HG03139 (cell line): ENCODE results near the gene FMO2.

Experiments
- ATAC-seq: cut with Tn5 transposase; IDR thresholded peaks from one replicate; pipeline ENCODE4 v1.9.1; 2021; ENCODE audit not compliant: unreplicated experiment

Gene FMO2, protein sequence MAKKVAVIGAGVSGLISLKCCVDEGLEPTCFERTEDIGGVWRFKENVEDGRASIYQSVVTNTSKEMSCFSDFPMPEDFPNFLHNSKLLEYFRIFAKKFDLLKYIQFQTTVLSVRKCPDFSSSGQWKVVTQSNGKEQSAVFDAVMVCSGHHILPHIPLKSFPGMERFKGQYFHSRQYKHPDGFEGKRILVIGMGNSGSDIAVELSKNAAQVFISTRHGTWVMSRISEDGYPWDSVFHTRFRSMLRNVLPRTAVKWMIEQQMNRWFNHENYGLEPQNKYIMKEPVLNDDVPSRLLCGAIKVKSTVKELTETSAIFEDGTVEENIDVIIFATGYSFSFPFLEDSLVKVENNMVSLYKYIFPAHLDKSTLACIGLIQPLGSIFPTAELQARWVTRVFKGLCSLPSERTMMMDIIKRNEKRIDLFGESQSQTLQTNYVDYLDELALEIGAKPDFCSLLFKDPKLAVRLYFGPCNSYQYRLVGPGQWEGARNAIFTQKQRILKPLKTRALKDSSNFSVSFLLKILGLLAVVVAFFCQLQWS

DNA sequence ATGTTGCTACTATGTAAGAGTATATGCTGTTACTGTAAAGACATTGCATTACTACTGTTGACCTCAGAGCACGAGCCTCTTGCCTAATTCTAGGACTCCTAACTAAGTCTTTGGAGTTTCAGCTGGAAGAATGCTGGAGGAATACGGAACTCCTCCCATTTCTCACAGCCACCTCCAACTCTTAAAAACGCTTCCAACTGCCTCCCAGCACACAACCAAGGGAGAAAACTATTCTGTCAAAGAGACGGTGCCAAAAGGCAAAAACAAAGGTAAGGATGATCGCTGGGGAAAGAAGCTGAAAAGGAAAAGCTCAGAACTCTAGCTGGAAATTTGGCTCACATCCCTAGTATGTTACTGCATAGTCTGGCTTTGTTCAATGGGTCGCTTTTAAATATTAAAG is at the start of gene FMO2:
FMO2 (plus strand) TSS at position 210 of the 400 bp plus-strand sequence. CDS start 414 bp downstream, outside the sequence.
- ATAC-seq: no peak

DNA sequence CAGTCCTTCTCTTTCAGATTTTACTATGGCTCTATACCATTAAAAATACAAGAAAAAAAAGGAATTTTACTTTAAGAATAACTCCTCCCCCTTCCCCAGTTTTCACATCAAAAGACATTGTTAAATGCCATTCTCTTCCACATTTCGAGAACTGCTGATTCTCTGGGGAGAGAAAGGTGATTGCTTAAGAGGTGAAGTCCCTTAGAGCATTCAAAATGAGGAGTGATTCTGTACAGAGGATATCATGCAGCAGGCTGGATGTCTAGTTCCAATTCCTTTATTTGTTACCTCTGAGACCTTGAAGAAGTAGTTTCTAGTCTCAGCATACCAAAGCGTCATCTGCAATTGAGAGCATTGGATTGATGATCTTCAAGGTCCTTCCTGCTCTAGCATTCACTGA is 47.5 kb upstream of the FMO2 start:
- ATAC-seq: no peak

DNA sequence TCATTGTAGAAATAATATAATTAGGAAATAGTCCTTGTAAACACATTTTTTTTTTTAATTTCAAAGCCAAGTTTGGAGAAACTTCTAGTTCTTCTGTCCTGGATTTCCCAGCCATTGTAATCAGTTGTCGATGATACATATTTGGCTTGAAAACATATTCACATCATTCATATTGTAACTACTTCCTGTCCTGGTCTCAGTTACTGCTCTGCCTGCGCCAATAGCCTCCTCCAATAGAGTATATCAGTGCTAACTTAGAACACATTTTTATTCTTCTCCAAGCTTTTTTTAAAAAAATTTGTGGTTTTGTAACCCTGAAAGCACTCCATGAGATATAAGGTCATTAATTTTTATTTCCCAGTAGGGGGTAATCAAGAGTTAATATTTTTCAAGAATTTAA is 46.1 kb upstream of the FMO2 start:
- ATAC-seq: no peak

DNA sequence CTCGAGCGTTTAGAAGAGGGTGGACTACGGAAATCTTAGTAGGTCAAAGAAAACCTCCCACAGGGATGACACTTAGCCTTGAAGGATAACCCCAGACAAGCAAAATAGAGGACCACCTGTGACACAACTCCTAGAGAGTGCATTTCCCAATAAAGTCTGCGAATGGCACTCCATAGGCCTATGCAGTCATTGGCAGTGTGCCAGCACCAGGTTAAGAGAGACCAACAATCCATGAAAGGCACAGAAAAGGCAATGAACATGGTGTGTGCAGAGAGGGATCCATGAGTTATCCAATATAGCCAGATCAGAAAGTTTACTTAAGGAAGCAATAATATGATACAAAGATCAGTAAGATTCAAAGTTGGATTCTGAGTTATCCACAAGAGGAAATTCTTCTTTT is 45.2 kb upstream of the FMO2 start:
- no peak for ATAC-seq

DNA sequence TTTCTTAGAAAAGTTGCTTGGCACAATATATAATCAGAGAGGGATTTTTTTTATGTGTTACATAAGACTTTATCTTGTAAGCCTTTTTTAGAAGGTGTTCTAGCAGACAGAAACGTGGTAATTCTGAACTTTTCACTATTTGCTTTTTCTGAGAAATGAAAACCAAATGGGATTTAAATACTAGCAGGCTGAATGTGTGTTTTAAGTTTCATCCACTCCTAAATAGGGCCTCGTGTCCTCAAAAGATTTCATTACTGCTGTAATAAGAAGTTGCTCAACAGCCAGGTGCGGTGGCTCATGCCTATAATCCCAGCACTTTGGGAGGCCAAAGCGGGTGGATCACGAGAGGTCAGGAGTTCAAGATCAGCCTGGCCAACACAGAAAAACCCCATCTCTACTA is 44.7 kb upstream of the FMO2 start:
- ATAC-seq: no peak

DNA sequence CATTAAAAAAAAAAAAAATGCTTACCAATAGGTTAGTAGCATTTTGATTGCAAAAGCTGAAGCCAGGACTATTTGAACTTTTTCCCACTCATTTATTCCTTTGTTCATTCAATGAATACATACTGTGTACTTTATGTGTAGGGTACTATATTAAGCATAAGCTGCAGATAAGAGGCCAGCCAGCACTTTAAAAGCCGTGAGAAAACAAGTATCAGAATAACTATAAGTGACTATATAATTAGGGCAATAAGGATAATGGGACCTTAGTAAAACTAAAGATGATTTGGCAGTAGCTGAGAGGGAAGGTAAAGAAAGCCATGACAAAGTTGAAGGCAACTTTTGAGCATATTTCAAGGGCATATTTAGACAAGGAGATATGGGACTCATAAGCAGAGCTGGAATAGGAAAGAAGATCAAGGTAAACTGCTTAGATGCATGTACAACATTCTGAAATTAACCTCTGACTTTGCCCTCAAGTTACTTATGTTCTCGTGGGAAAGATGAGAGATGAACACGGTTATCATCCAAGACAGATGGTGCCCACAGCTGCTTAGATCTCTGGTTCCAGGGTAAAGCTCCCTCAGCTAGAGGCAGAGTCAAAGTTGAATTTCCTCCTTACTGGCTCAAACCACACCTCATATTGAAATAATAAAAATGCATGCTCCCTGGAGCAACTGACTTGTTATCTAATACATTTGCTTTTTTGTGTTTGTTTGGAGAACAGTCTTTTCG is 44.0 kb upstream of the FMO2 start:
- ATAC-seq: no peak

DNA sequence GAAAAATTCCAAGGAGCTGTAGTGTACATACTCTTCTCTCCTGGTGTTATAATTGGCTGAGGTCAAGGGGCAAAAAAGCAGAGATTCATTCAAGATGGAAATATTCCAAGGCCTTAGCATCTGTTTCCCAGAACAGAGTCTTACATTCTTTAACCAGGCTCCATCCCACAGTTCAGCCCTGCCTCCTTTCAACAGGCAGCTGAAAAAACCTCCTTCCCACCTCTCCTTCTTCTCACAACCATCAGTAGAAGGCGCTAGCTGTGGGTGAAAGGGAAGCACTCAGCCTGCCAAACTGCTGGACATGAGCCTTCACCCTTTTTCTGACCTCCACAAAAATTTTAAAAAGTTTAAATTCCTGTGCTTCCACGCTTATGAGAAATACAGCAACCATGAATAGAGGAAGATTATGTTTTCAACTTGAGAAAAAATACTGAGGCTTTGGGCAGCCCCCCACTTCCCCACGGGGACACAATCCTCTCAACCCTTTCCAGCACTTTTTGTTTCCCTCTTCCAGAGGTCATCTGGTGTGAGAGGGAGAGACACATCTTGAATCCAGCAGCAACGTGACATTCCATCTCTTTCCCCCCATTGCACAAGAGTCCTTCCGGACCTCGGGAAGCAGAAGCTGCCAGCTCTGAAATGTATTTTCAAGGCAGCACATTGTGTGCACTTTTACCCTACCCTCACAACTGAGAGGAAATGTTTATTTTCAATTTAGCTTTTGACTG is 43.2 kb upstream of the FMO2 start:
- no peak for ATAC-seq

DNA sequence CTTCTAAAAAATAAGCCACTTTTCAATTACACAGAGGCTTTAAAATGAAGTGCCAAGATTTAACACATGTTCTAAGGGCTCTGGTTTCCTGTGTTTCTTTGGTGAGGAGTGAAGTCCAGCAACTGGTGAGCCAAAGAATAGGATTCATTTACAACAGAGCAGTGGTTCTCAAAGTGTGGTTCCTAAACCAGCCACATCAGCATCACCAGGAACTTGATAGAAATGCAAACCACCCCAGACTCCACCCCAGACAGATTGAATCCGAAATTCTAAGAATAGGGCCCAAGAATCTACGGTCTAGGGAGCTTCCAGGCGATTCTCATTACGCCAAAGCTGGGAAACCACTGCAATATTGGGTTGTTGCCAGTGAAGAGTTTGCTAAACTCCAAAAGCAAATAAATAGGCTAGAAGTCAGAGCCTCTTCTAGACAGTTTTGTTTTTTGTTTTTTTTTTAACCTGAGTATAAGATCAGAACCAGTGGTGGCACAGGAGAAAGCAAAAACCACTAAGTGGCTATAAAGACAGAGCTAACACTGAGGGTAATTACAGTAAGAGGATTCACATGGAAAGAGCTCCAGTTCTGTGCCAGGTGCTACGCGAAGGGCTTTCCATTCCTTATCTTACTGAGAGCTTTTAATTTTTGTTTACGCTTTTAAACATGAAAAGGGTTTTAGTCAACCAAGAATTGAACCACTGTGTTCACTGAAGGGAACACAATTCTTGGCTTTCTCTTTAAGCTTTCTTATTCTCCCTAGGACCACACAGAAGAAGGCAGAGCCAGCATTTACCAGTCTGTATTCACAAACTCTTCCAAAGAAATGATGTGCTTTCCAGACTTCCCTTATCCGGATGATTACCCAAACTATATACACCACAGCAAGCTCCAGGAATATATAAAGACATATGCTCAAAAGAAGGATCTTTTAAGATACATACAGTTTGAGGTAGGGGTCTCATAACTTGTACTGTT is 42.4 kb upstream of the FMO2 start:
- no peak for ATAC-seq

DNA sequence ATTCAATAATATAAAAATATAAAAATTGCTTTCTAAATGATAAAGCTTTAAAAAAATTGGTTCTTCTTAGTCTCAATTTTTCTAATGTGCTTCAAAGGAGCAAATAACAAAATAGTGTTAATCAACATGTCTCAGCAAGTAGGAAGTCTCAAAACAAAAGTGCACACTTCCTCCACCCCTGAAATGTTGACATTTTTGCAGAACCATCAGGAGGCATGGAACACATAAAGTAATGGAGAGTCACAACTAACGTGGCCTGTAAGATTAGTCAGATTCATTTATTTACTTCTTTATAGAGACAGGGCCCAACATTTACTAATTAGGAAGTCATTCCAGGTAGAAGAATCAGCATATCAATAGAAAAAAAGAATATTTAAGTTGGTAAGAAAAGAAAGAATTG is 34.9 kb upstream of the FMO2 start:
- ATAC-seq: no peak

DNA sequence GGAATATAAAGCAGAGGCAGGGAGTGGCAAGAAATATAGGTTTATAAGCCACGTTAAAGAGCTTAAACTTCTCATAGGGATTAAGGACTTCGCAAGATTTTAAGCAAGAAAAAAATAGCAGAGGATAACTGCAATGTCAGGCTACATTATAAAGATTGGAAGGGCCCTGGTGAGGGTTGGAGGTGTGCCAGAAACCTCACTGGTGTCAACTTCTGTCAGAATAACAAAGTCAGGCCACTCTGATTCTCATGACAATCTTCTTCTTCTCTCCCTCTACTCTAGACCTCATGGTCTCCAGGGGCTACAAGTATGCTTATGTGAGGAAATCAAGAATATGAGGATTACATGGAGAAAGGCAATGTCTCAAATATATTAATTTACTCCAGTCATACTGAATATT is 32.6 kb upstream of the FMO2 start:
- ATAC-seq: no peak

DNA sequence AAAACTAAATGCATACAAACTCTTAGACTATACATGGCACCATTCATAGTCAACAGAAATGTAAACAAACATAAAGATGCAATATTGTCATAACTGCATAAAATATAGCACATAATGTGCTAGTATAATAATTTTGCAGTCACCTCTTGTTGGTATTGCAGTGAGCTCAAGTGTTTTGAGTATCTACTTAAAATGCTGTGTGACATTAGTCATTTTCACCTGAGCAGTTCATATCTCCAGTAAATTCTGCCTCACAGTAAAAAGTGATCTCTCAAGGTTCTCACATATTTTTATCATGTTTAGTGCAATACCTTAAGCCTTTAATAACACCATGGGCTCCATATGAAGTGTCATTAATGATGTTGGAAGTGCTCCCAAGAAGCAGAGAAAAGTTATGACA is 29.6 kb upstream of the FMO2 start:
- ATAC-seq: no peak

DNA sequence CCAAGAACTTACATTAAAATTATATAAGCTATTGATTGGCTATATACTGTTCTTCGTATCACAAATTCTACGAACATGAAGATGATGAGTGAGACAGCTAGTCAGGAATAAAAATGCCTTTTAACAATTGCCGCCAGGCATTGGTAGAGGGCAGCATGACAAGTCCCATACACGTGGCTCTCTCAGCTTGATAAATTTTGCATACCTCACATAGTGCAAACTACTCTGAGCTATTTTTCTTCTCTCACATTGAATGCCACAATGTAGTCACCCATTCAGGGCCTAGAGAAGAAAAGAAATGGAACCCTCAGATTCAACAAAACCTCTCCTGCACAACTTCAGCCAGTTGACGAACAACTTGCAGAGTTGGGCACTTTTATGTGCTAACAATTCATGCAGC is 27.0 kb upstream of the FMO2 start:
- no peak for ATAC-seq

DNA sequence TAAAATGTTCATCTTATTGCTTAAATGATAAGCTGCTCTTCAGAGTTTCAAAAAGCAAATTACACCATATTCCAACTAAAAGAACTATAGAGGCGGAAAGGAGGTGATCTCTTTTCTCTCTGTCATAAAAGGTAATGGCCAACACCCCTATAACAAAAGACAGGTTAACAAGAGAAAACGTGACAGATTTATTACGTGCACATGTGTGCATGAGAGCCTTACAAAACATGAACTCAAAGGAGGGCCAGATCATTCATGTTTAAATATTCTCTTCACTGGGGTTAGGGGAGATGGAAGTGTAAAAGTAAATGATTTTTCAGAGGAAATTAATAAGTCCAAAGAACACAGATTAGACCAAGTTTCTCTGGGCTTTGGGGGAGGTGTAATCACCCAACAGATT is 26.5 kb upstream of the FMO2 start:
- no peak for ATAC-seq

DNA sequence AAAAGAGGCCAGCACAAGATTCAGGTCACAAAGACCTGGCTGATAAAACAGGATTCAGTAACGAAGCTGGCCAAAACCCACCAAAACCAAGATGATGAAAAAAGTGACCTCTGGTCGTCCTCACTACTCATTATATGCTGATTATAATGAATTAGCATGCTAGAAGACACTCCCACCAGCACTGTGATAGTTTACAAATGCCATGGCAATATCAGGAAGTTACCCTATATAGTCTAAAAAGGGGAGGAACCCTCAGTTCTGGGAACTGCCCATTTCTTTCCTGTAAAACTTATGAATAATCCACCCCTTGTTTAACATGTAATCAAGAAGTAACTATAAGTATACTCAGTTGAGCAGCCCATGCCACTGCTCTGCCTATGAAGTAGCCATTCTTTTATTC is 26.0 kb upstream of the FMO2 start:
- ATAC-seq: no peak

DNA sequence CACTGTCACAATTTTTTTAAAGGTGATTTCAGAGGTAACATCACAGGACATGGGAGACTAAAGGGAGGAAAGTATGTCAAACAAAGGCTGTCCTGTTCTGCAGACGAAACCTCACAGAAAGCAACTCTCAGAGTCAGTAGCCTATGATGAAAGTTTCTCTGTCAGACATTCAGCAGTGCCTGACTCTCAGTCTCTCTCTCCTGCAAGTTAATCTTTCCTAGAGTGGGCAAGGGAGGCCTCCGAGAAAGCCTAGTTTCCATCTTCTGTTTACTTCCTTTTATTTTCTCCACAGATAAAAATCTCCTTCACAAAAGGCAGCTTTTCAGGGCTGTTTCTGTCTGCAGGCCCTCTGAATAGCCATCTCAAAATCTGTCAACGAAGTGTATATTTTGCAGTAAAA is 24.9 kb upstream of the FMO2 start:
- no peak for ATAC-seq

DNA sequence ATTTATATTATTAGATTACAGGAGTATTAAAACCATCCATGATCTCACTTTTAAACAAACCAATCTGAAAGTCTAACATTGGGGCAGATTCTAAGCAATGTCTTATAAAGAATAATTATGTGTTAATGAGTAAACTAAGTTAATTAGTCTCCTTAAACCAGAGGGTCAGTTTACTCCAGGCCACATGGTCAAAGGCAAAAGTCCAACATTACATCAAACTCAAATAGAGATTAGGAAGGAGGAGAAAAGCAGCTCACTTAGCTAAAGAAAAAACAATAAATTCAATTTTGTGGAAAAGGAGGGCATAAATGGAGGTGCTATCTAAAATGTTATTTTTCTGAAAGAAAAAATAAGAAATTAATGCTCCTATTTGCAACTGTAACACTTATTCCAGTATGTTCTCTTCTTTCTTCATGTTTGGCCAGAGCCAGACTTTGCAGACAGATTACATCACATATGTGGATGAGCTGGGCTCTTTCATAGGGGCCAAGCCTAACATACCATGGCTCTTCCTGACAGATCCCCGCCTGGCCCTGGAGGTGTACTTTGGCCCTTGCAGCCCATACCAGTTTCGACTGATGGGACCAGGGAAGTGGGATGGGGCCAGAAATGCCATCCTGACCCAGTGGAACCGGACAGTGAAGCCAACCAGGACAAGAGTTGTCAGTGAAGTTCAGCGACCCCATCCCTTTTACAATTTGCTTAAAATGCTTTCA is 24.3 kb upstream of the FMO2 start:
- ATAC-seq: no peak

DNA sequence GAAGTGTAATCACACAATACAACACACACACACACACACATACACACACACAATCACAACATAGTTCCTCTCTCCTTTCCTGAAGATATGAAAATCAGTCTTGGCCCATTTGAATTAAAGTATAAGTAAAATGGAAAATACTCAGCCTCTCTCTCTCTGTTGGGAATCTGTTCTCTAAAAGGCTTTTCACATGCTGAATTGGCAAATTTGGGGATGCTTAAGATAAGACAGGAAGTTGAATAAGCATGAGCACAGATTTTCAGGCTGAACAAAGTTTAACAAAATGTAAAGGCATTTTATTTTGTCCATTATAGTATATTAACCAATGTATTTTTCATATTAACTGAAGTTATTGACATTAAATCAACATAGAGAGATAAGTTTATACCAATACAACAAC is 23.7 kb upstream of the FMO2 start:
- ATAC-seq: no peak

DNA sequence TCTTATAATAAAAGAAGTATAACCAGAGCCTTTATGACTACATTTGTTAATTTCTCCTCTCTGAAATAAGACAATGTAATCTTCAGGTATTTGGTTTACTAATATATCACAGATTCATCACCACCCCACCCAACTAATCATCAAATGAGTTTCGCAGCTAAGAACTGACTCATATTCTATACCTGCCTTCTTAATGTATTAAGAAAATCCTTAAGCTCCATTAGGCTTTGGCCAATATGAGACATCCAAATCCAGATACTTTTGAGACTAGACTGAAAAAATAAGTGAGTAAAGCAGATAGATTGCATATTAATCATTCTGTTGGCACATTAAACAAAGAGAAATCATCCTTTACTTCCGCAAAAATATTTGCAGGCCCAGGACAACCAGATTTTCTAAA is 18.7 kb upstream of the FMO2 start:
- no peak for ATAC-seq

DNA sequence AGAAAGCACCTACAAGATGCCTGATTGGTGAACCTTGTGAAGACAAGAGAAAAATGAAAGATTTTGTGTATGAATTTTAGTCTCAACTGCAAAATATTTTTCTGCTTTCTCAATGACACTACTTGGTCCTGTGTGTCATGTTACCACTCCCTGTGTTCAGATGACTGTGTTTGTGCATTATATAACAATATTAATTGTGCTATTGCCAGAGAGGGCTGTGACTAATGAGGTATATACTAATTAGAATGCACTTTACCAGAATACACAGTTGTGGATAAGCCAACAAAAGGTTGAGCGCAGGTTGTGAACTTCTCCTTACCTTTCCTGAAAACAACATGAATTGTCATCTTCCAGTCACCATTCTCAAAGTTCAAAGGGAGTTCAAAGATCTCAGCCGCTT is 17.3 kb upstream of the FMO2 start:
- ATAC-seq: no peak

DNA sequence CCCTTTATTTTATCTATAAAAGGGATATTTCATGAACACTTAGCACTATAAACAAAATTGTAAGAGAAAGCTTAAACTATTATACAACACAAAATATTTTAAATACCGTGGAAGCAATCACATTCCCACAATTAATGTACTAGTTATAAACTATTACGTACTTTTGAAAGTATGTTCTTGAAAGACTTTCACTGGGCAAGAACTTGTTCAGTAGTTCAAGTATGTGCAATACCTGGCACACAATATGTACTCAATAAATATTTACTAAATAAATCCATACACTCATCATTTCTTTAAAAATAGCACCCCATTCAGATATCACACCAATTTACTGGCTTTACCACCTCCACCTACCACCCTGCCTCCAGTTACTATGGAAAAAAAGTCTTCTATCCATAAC is 12.6 kb upstream of the FMO2 start:
- ATAC-seq: no peak
